Measurements from ENCODE around the gene TATDN2.

DNA sequence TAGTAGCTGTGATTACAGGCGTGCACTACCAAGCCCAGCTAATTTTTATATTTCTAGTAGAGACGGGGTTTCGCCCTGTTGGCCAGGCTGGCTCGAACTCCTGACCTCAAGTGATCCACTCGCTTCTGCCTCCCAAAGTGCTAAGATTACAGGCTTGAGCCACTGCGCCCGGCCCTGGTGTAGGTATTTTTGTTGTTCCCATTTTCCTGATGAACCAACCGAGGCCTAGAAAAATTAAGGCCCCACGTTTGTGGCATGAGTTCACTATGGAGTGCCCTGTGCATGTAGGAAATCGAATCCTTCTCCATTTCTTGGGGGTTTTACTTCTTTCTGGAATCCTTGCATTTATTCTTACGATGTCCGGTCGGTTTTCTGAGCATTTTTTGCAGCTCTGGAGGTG is 14.3 kb upstream of the TATDN2 start:
- TF ChIP-seq POLR2A (IDR thresholded peaks at IDR 0.05; ENCODE audit: low read length): no peak
- TF ChIP-seq, protein P1, sequence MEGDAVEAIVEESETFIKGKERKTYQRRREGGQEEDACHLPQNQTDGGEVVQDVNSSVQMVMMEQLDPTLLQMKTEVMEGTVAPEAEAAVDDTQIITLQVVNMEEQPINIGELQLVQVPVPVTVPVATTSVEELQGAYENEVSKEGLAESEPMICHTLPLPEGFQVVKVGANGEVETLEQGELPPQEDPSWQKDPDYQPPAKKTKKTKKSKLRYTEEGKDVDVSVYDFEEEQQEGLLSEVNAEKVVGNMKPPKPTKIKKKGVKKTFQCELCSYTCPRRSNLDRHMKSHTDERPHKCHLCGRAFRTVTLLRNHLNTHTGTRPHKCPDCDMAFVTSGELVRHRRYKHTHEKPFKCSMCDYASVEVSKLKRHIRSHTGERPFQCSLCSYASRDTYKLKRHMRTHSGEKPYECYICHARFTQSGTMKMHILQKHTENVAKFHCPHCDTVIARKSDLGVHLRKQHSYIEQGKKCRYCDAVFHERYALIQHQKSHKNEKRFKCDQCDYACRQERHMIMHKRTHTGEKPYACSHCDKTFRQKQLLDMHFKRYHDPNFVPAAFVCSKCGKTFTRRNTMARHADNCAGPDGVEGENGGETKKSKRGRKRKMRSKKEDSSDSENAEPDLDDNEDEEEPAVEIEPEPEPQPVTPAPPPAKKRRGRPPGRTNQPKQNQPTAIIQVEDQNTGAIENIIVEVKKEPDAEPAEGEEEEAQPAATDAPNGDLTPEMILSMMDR (IDR thresholded peaks at IDR 0.05): no peak
